Activated CD8-positive, alpha-beta memory T cell treated with anti-CD3 and anti-CD28 coated beads for 24 hours (primary cell): Measurements from ENCODE around the gene KAT14.
A peak's percentile ranks its signal among the peaks of the same experiment; 100 is the strongest.
"Not testable (repeated sequence)": the region's sequence is repeated elsewhere in the genome, so short reads cannot be mapped to it uniquely, and the experiment has no call there.

Experiments used
- DNase-seq: peaks from one replicate; pipeline ENCODE4 v3.0.0-alpha.2; 2020

The KAT14 gene

GRCh38 chr20:18137412-18138265 is at the start of gene KAT14, which contains the start of gene PET117:
Gene KAT14, plus strand, starts transcription at chr20:18137863. Its CDS starts 4,798 bp downstream, at chr20:18142661.
Gene PET117, plus strand, starts transcription at chr20:18137863. Its CDS starts 93 bp downstream, at chr20:18137956.
- DNase-seq = peak; percentile 99

- not testable (repeated sequence) for DNase-seq
Observed at GRCh38 chr20:18088298-18088697, 49.4 kb upstream of the KAT14 start.

GRCh38 chr20:18088841-18089240 is 48.8 kb upstream of the KAT14 start:
- DNase-seq = not testable (repeated sequence)

GRCh38 chr20:18090044-18090443 is 47.6 kb upstream of the KAT14 start:
- DNase-seq = no peak

- no peak for DNase-seq
Observed at GRCh38 chr20:18090477-18090876, 47.2 kb upstream of the KAT14 start.

- no peak for DNase-seq
Observed at GRCh38 chr20:18091623-18092022, 46.0 kb upstream of the KAT14 start.

GRCh38 chr20:18092890-18093289 is 44.8 kb upstream of the KAT14 start:
- DNase-seq = no peak

- DNase-seq = no peak
Observed at GRCh38 chr20:18093388-18093787, 44.3 kb upstream of the KAT14 start.

GRCh38 chr20:18094191-18094590 is 43.5 kb upstream of the KAT14 start:
- no peak for DNase-seq

GRCh38 chr20:18100569-18100968 is 37.1 kb upstream of the KAT14 start:
- not testable (repeated sequence) for DNase-seq

GRCh38 chr20:18101125-18101810 is 36.4 kb upstream of the KAT14 start:
- DNase-seq = no peak

GRCh38 chr20:18103497-18103896 is 34.2 kb upstream of the KAT14 start:
- no peak for DNase-seq

GRCh38 chr20:18108326-18108725 is 29.3 kb upstream of the KAT14 start:
- DNase-seq = no peak

GRCh38 chr20:18128574-18128973 is 9.1 kb upstream of the KAT14 start:
- not testable (repeated sequence) for DNase-seq

GRCh38 chr20:18132663-18133062 is 5.0 kb upstream of the KAT14 start:
- no peak for DNase-seq

GRCh38 chr20:18133962-18134361 is 3.7 kb upstream of the KAT14 start:
- no peak for DNase-seq

- no peak for DNase-seq
Observed at GRCh38 chr20:18138266-18138582, 561 bp downstream of the KAT14 start.

GRCh38 chr20:18138639-18139583 is 1.2 kb downstream of the KAT14 start:
- DNase-seq = no peak

- no peak for DNase-seq
Observed at GRCh38 chr20:18139832-18140231, 2.2 kb downstream of the KAT14 start.

GRCh38 chr20:18144541-18145099 is 7.0 kb downstream of the KAT14 start:
- no peak for DNase-seq

GRCh38 chr20:18154342-18154741 is 16.7 kb downstream of the KAT14 start:
- DNase-seq = no peak

GRCh38 chr20:18156045-18156444 is 18.4 kb downstream of the KAT14 start:
- no peak for DNase-seq

GRCh38 chr20:18164356-18164755 is 26.7 kb downstream of the KAT14 start:
- no peak for DNase-seq
